Activated T-helper 1 cell treated with anti-CD3 and anti-CD28 coated beads, Interleukin-12 subunit alpha, Interleukin-12 subunit beta, Interleukin-2, Interleukin-4 antibody, amounts not matched to agents 30 ng/mL and 10 ng/mL and 1 ng/mL, durations not matched to agents 14 hours and 24 hours and 36 hours (primary cell): ENCODE data around the gene WDR19. TPM values are rescaled to one million over a fixed set of nuclear protein-coding genes. Genes with fewer than 3 reads are reported as not detected.
A peak's percentile ranks its signal among the peaks of the same experiment; 100 is the strongest.
"Not testable (repeated sequence)": the region's sequence is repeated elsewhere in the genome, so short reads cannot be mapped to it uniquely, and the experiment has no call there.

Experiments
- DNase-seq: peaks from one replicate; pipeline ENCODE4 v3.0.0; 2021; ENCODE audit warnings: low spot score
- H3K27ac Mint-ChIP-seq: one replicate; pipeline ENCODE4 v1.8.0; 2021; ENCODE audit warnings: mild to moderate bottlenecking, mixed read lengths
- H3K27me3 Mint-ChIP-seq: one replicate; pipeline ENCODE4 v1.8.0; 2022; ENCODE audit warnings: mild to moderate bottlenecking, moderate library complexity, mixed read lengths; ENCODE audit not compliant: insufficient read depth
- H3K36me3 Mint-ChIP-seq: one replicate; pipeline ENCODE4 v1.8.0; 2021; ENCODE audit warnings: low read depth, mixed read lengths
- H3K4me1 Mint-ChIP-seq: one replicate; pipeline ENCODE4 v1.8.0; 2021; ENCODE audit warnings: low read depth, mixed read lengths
- H3K4me3 Mint-ChIP-seq: one replicate; pipeline ENCODE4 v1.8.0; 2021; ENCODE audit warnings: mild to moderate bottlenecking, moderate library complexity, mixed read lengths
- H3K9me3 Mint-ChIP-seq: one replicate; pipeline ENCODE4 v1.8.0; 2021; ENCODE audit warnings: mixed read lengths
- intact Hi-C: fragments of 100-400 bp; cut with micrococcal nuclease; formaldehyde crosslinking; loops from one replicate; pipeline ENCODE4 v1.15.1; 2024
- total RNA-seq: library from RNA; stranded (reverse); gene quantifications from 2 replicates; pipeline ENCODE4 v1.2.3, GENCODE V29; 2022

The WDR19 gene
- total RNA-seq, 1 donor from 2014 or later, result 12.6 TPM

GRCh38 chr4:39285111-39285795 lies 102.9 kb downstream of the WDR19 start:
- Mint-ChIP-seq H3K27me3 (no peaks in the 10 kb centered on the region), H3K36me3 (peaks cover 43% of the 10 kb centered on the region), H3K9me3 (no peaks in the 10 kb centered on the region), H3K4me3 (no peak overlapping the region), H3K4me1 (peaks cover 22% of the 10 kb centered on the region), H3K27ac (no peak overlapping the region)
- no peak for DNase-seq
- intact Hi-C loops, result loop anchor here (5.0 kb wide), 1 partner anchor 172 kb away; the partner anchor contains the start of genes LIAS and RPL9

- Mint-ChIP-seq H3K9me3 (no peaks in the 10 kb centered on the region), H3K27ac (no peak overlapping the region), H3K27me3 (no peaks in the 10 kb centered on the region), H3K4me1 (peaks cover 22% of the 10 kb centered on the region), H3K4me3 (no peak overlapping the region), H3K36me3 (peaks cover 45% of the 10 kb centered on the region)
- DNase-seq, result no peak
- intact Hi-C loops, result loop anchor here (5.0 kb wide), 1 partner anchor 171 kb away; the partner anchor contains the start of genes LIAS and RPL9
Measured at GRCh38 chr4:39285853-39286252, 103.5 kb downstream of the WDR19 start.

GRCh38 chr4:39286263-39286662 lies 103.9 kb downstream of the WDR19 start:
- intact Hi-C loops, result loop anchor here (5.0 kb wide), 1 partner anchor 171 kb away; the partner anchor contains the start of genes LIAS and RPL9
- H3K36me3 Mint-ChIP-seq, result peaks cover 48% of the 10 kb centered on the region
- no peak overlapping the region for H3K27ac Mint-ChIP-seq
- no peak for DNase-seq
- peaks cover 23% of the 10 kb centered on the region for H3K4me1 Mint-ChIP-seq
- H3K9me3 Mint-ChIP-seq, result no peaks in the 10 kb centered on the region
- H3K27me3 Mint-ChIP-seq, result no peaks in the 10 kb centered on the region
- H3K4me3 Mint-ChIP-seq, result no peak overlapping the region

- intact Hi-C loops, result loop anchor here (5.0 kb wide), 1 partner anchor 170 kb away; the partner anchor contains the start of genes LIAS and RPL9
- H3K4me1 Mint-ChIP-seq, result peaks cover 33% of the 10 kb centered on the region
- DNase-seq, result no peak
- no peak overlapping the region for H3K4me3 Mint-ChIP-seq
- H3K27ac Mint-ChIP-seq, result no peak overlapping the region
- peaks cover 57% of the 10 kb centered on the region for H3K36me3 Mint-ChIP-seq
- no peaks in the 10 kb centered on the region for H3K9me3 Mint-ChIP-seq
- H3K27me3 Mint-ChIP-seq, result no peaks in the 10 kb centered on the region
Measured at GRCh38 chr4:39287223-39287622, 104.9 kb downstream of the WDR19 start.

GRCh38 chr4:39291686-39292085 lies 109.4 kb downstream of the WDR19 start:
- Mint-ChIP-seq H3K36me3 (peaks cover 61% of the 10 kb centered on the region), H3K4me1 (peaks cover 27% of the 10 kb centered on the region), H3K27me3 (no peaks in the 10 kb centered on the region), H3K27ac (peak overlapping the region; percentile 31), H3K4me3 (no peak overlapping the region), H3K9me3 (no peaks in the 10 kb centered on the region)
- intact Hi-C loops, result no loop called here
- DNase-seq, result no peak

GRCh38 chr4:39292433-39292832 lies 110.1 kb downstream of the WDR19 start:
- H3K9me3 Mint-ChIP-seq, DNase-seq, intact Hi-C loops, H3K4me3 Mint-ChIP-seq, H3K27me3 Mint-ChIP-seq: not testable (repeated sequence)
- H3K36me3 Mint-ChIP-seq, result peaks cover 56% of the 10 kb centered on the region
- H3K4me1 Mint-ChIP-seq, result peaks cover 27% of the 10 kb centered on the region
- H3K27ac Mint-ChIP-seq, result peak overlapping the region; percentile 31

- no peak for DNase-seq
- Mint-ChIP-seq H3K27me3 (no peaks in the 10 kb centered on the region), H3K27ac (no peak overlapping the region), H3K4me1 (peaks cover 12% of the 10 kb centered on the region), H3K4me3 (no peak overlapping the region), H3K36me3 (peaks cover 61% of the 10 kb centered on the region), H3K9me3 (no peaks in the 10 kb centered on the region)
- intact Hi-C loops, result no loop called here
Measured at GRCh38 chr4:39295784-39296183, 113.5 kb downstream of the WDR19 start.

- intact Hi-C loops, result no loop called here
- peaks cover 1% of the 10 kb centered on the region for H3K4me1 Mint-ChIP-seq
- H3K4me3 Mint-ChIP-seq, result no peak overlapping the region
- H3K27me3 Mint-ChIP-seq, result no peaks in the 10 kb centered on the region
- no peak for DNase-seq
- H3K27ac Mint-ChIP-seq, result no peak overlapping the region
- peaks cover 56% of the 10 kb centered on the region for H3K36me3 Mint-ChIP-seq
- H3K9me3 Mint-ChIP-seq, result no peaks in the 10 kb centered on the region
Measured at GRCh38 chr4:39302901-39303300, 120.6 kb downstream of the WDR19 start.

GRCh38 chr4:39303871-39304270 lies 121.5 kb downstream of the WDR19 start:
- no peak for DNase-seq
- Mint-ChIP-seq H3K4me3 (no peak overlapping the region), H3K27me3 (no peaks in the 10 kb centered on the region), H3K27ac (no peak overlapping the region), H3K4me1 (peaks cover 7% of the 10 kb centered on the region), H3K9me3 (no peaks in the 10 kb centered on the region), H3K36me3 (peaks cover 57% of the 10 kb centered on the region)
- intact Hi-C loops, result loop anchor here (1.0 kb wide), 1 partner anchor 8 kb away; no protein-coding TSS in a partner anchor

GRCh38 chr4:39304651-39305050 lies 122.3 kb downstream of the WDR19 start:
- no peaks in the 10 kb centered on the region for H3K27me3 Mint-ChIP-seq
- H3K4me1 Mint-ChIP-seq, result peaks cover 7% of the 10 kb centered on the region
- H3K27ac Mint-ChIP-seq, result no peak overlapping the region
- H3K4me3 Mint-ChIP-seq, result no peak overlapping the region
- no peak for DNase-seq
- no peaks in the 10 kb centered on the region for H3K9me3 Mint-ChIP-seq
- H3K36me3 Mint-ChIP-seq, result peaks cover 53% of the 10 kb centered on the region
- intact Hi-C loops, result loop anchor here (1.0 kb wide), 1 partner anchor 8 kb away; no protein-coding TSS in a partner anchor

GRCh38 chr4:39305912-39306677 lies 123.8 kb downstream of the WDR19 start:
- no peaks in the 10 kb centered on the region for H3K27me3 Mint-ChIP-seq
- peaks cover 45% of the 10 kb centered on the region for H3K36me3 Mint-ChIP-seq
- no peak overlapping the region for H3K4me3 Mint-ChIP-seq
- intact Hi-C loops, result no loop called here
- H3K9me3 Mint-ChIP-seq, result no peaks in the 10 kb centered on the region
- peaks cover 7% of the 10 kb centered on the region for H3K4me1 Mint-ChIP-seq
- DNase-seq, result no peak
- no peak overlapping the region for H3K27ac Mint-ChIP-seq

GRCh38 chr4:39308611-39309010 lies 126.3 kb downstream of the WDR19 start:
- no peak for DNase-seq
- no peaks in the 10 kb centered on the region for H3K27me3 Mint-ChIP-seq
- H3K4me1 Mint-ChIP-seq, result peaks cover 7% of the 10 kb centered on the region
- H3K4me3 Mint-ChIP-seq, result no peak overlapping the region
- intact Hi-C loops, result no loop called here
- no peak overlapping the region for H3K27ac Mint-ChIP-seq
- H3K36me3 Mint-ChIP-seq, result peaks cover 48% of the 10 kb centered on the region
- no peaks in the 10 kb centered on the region for H3K9me3 Mint-ChIP-seq

- Mint-ChIP-seq H3K4me1 (peaks cover 7% of the 10 kb centered on the region), H3K4me3 (no peak overlapping the region), H3K36me3 (peaks cover 28% of the 10 kb centered on the region), H3K27me3 (no peaks in the 10 kb centered on the region), H3K27ac (no peak overlapping the region), H3K9me3 (no peaks in the 10 kb centered on the region)
- intact Hi-C loops, result loop anchor here (1.0 kb wide), 1 partner anchor 9 kb away; no protein-coding TSS in a partner anchor
- no peak for DNase-seq
Measured at GRCh38 chr4:39312816-39313215, 130.5 kb downstream of the WDR19 start.
